Right atrium auricular region (tissue), 2 donors: Measurements from ENCODE around the gene PRKAR2B. TPM values are rescaled to one million over a fixed set of nuclear protein-coding genes. Genes with fewer than 3 reads are reported as not detected.
"Not testable (repeated sequence)": the region's sequence is repeated elsewhere in the genome, so short reads cannot be mapped to it uniquely, and the experiment has no call there.

Experiments
- DNase-seq: peaks from one replicate; pipeline ENCODE4 v3.0.0-alpha.2; 2019; ENCODE audit warnings: low spot score
- H3K27ac ChIP-seq, 2 donors: fragments of 200-600 bp; sonication (generic); 1 replicate in 1 of 2; 2 replicates in 1 of 2; pipeline ENCODE4 v1.5.1; 2016 to 2019
- H3K27me3 ChIP-seq, 2 donors: fragments of 200-600 bp; sonication (generic); one replicate each; pipeline versions ENCODE4 v1.5.1 to v1.6.0; 2017 to 2019
- H3K36me3 ChIP-seq: fragments of 200-600 bp; sonication (generic); one replicate; pipeline ENCODE4 v1.5.1; 2016
- H3K4me1 ChIP-seq, 2 donors: fragments of 200-600 bp; sonication (generic); one replicate each; pipeline versions ENCODE4 v1.5.1 to v1.6.0; 2017 to 2019
- H3K4me3 ChIP-seq, 2 donors: fragments of 200-600 bp; sonication (generic); 1 replicate in 1 of 2; 2 replicates in 1 of 2; pipeline ENCODE4 v1.5.1; 2017 to 2019; ENCODE audit warnings: mild to moderate bottlenecking in 1 of 2, moderate library complexity in 1 of 2
- H3K9me3 ChIP-seq, 2 donors: fragments of 200-600 bp; sonication (generic); one replicate each; pipeline ENCODE4 v1.5.1; 2019
- CTCF ChIP-seq, 2 donors: fragments of 200-600 bp; sonication (generic); IDR thresholded peaks; one replicate each; pipeline ENCODE4 v1.5.1; 2019; ENCODE audit warnings: antibody characterized with exemption in 2 of 2
- total RNA-seq, 2 donors: library from RNA; depleted of rRNA; stranded (reverse); fragments of >200 nt; gene quantifications; one replicate each; pipeline ENCODE4 v1.1.0, GENCODE V29; 2016

PRKAR2B gene
- total RNA-seq, 2 donors from 2014 or later, result 30.1 to 30.4 TPM

DNA sequence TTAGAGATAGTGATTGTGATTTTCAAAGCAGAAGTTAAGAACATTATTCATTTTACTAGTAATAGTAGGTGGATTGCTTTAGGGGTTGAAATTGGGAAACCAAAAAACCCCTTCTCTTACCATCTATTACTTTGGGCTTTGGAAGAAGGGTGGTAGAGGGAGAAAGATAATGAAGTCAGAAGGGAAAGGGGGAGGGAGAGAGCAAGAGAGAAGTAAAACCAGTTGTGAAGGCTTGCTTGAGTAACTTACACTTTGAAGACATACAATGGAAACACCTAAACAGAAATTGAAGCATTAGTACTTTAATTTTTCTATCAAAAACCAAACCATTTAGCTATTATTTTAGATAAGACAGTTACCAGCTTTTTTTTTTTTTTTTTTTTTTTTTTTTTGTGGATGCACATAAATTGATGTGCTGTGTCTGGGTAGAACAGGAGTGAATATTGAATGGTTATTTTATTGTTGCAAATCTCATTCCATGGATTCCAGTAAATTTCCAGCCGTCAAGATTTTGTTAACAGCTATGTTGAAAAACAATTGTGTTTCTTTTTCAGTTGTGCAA lies 5.5 kb downstream of the PRKAR2B start:
- H3K27ac ChIP-seq, result no peak overlapping the region
- no peak overlapping the region for H3K4me3 ChIP-seq
- no peaks in the 10 kb centered on the region for H3K36me3 ChIP-seq
- H3K27me3 ChIP-seq, result no peaks in the 10 kb centered on the region
- no peak for TF ChIP-seq CTCF (IDR thresholded peaks at IDR 0.05)
- peaks cover 0 to 13% of the 10 kb centered on the region in 2 donors for H3K4me1 ChIP-seq
- DNase-seq, result no peak
- no peaks in the 10 kb centered on the region for H3K9me3 ChIP-seq

DNA sequence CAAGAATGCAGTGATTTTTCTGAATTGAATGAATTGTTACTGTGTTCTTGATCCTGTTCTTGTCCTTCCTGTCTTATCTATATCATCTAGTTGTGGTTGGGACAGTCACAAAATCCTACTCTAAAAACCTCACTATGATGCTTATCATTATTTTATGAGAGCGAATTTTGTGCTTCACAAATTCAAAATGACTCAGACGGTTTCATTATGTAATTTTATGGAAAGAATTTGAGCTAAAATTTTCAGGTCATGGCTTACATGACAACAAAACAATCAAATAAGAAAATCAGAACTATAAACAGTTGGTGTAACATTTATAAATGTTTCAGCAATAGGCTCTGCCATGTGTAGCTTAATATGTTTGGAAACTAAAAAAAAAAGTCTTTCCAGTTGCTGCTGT lies 6.9 kb downstream of the PRKAR2B start:
- no peak for TF ChIP-seq CTCF (IDR thresholded peaks at IDR 0.05)
- no peak overlapping the region for H3K27ac ChIP-seq
- no peaks in the 10 kb centered on the region for H3K36me3 ChIP-seq
- no peaks in the 10 kb centered on the region for H3K4me1 ChIP-seq
- no peaks in the 10 kb centered on the region for H3K9me3 ChIP-seq
- DNase-seq, result no peak
- H3K27me3 ChIP-seq, result no peaks in the 10 kb centered on the region
- no peak overlapping the region for H3K4me3 ChIP-seq

DNA sequence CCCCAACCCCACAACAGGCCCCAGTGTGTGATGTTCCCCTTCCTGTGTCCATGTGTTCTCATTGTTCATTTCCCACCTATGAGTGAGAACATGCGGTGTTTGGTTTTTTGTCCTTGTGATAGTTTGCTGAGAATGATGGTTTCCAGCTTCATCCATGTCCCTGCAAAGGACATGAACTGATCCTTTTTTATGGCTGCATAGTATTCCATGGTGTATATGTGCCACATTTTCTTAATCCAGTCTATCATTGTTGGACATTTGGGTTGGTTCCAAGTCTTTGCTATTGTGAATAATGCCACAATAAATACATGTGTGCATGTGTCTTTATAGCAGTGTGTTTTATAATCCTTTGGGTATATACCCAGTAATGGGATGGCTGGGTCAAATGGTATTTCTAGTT lies 10.5 kb downstream of the PRKAR2B start:
- not testable (repeated sequence) for H3K4me1 ChIP-seq, DNase-seq, H3K9me3 ChIP-seq, H3K27me3 ChIP-seq, H3K36me3 ChIP-seq, H3K4me3 ChIP-seq, H3K27ac ChIP-seq

DNA sequence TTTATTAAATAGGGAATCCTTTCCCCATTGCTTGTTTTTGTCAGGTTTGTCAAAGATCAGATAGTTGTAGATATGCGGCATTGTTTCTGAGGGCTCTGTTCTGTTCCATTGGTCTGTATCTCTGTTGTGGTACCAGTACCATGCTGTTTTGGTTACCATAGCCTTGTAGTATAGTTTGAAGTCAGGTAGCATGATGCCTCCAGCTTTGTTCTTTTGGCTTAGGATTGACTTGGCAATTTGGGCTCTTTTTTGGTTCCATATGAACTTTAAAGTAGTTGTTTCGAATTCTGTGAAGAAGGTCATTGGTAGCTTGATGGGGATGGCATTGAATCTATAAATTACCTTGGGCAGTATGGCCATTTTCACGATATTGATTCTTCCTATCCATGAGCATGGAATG lies 11.6 kb downstream of the PRKAR2B start:
- H3K27ac ChIP-seq, DNase-seq, H3K9me3 ChIP-seq, H3K27me3 ChIP-seq, H3K4me1 ChIP-seq, H3K36me3 ChIP-seq, H3K4me3 ChIP-seq: not testable (repeated sequence)

GRCh38 chr7:107056728-107057473 lies 12.4 kb downstream of the PRKAR2B start:
- no peak overlapping the region for H3K27ac ChIP-seq
- no peak for DNase-seq
- H3K4me1 ChIP-seq, result no peaks in the 10 kb centered on the region
- no peak overlapping the region for H3K4me3 ChIP-seq
- H3K36me3 ChIP-seq, result no peaks in the 10 kb centered on the region
- no peaks in the 10 kb centered on the region for H3K9me3 ChIP-seq
- no peaks in the 10 kb centered on the region for H3K27me3 ChIP-seq
- no peak for TF ChIP-seq CTCF (IDR thresholded peaks at IDR 0.05)

- H3K36me3 ChIP-seq, result no peaks in the 10 kb centered on the region
- H3K4me3 ChIP-seq, result no peak overlapping the region
- no peak overlapping the region for H3K27ac ChIP-seq
- H3K9me3 ChIP-seq, result no peaks in the 10 kb centered on the region
- no peak for TF ChIP-seq CTCF (IDR thresholded peaks at IDR 0.05)
- no peaks in the 10 kb centered on the region for H3K27me3 ChIP-seq
- no peaks in the 10 kb centered on the region for H3K4me1 ChIP-seq
- no peak for DNase-seq
Measured at GRCh38 chr7:107057474-107057833, 12.9 kb downstream of the PRKAR2B start.

DNA sequence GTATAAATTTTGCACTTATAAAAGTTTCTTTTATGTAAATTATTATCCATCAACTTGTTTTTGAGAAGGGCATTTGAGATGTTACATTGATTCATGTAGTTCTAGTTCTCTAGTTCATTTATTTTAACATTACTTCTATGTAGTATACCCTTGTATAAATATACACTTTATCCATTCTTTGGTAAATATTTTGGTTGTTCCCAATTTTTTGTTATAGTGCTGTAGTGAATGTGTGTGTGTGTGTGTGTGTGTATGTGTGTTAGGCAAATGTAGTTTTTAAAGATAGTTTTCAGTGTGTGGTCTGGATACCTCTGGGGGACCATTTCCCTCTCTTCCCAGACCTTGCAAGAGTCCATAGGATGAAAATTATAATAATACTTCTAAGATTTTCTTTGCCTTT lies 15.0 kb downstream of the PRKAR2B start:
- Histone ChIP-seq H3K4me3 (no peak overlapping the region), H3K4me1 (no peaks in the 10 kb centered on the region), H3K9me3 (no peaks in the 10 kb centered on the region), H3K27ac (no peak overlapping the region), H3K36me3 (no peaks in the 10 kb centered on the region), H3K27me3 (no peaks in the 10 kb centered on the region)
- no peak for TF ChIP-seq CTCF (IDR thresholded peaks at IDR 0.05)
- no peak for DNase-seq
